Activated T-cell treated with anti-CD3 and anti-CD28 coated beads for 1 hour (primary cell): ENCODE data around the gene DCAF4.
A peak's percentile ranks its signal among the peaks of the same experiment; 100 is the strongest.
"Not testable (repeated sequence)": the region's sequence is repeated elsewhere in the genome, so short reads cannot be mapped to it uniquely, and the experiment has no call there.

Experiments used
- DNase-seq: peaks from one replicate; pipeline ENCODE4 v3.0.0-alpha.2; 2020; ENCODE audit warnings: low read depth

DCAF4 gene

DNA sequence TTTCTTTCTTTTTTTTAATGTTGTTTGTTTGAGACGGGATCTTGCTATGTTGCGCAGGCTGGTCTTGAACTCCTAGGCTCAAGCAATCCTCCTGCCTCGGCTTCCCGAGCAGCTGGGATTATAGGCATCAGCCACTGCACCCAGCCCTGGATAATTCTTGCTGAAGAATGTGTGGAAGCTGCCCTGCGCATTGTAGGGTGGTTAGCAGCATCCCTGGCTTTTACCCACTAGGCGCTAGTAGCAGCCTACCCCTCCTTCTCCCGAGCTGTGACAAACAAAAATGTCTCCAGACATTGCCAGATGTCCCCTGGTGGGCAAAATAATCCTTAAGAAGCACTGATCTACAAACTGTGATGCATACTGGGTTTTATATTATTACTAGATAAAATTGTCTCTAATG is 6.6 kb downstream of the DCAF4 start:
- DNase-seq = no peak

DNA sequence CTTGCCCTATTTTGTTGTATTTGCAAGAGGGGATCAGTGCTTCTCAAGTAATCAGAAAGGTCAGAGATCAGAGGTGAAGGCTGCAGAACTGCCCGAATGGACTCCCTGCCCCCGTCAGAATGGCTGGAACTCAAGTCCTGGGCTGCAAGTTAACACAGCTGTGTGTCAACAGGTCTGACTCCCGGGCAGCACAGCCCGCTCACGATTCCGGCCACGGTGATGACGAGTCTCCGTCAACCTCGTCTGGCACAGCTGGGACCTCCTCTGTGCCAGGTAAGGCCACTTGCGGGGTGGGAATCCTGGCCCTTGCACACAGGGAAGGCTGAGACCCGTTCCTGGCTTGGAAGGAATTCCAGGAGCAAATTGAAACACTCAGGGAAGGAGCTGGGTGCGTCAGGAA is 13.4 kb downstream of the DCAF4 start:
- DNase-seq = no peak

- no peak for DNase-seq
These were observed 15.2 kb downstream of the DCAF4 start for GRCh38 chr14:72941286-72941985.

- no peak for DNase-seq
These were observed 16.7 kb downstream of the DCAF4 start for GRCh38 chr14:72942934-72943333.

- no peak for DNase-seq
These were observed 17.7 kb downstream of the DCAF4 start for GRCh38 chr14:72943876-72944430.

GRCh38 chr14:72945356-72946027 is 19.2 kb downstream of the DCAF4 start:
- no peak for DNase-seq

GRCh38 chr14:72946491-72946890 is 20.2 kb downstream of the DCAF4 start:
- no peak for DNase-seq

DNA sequence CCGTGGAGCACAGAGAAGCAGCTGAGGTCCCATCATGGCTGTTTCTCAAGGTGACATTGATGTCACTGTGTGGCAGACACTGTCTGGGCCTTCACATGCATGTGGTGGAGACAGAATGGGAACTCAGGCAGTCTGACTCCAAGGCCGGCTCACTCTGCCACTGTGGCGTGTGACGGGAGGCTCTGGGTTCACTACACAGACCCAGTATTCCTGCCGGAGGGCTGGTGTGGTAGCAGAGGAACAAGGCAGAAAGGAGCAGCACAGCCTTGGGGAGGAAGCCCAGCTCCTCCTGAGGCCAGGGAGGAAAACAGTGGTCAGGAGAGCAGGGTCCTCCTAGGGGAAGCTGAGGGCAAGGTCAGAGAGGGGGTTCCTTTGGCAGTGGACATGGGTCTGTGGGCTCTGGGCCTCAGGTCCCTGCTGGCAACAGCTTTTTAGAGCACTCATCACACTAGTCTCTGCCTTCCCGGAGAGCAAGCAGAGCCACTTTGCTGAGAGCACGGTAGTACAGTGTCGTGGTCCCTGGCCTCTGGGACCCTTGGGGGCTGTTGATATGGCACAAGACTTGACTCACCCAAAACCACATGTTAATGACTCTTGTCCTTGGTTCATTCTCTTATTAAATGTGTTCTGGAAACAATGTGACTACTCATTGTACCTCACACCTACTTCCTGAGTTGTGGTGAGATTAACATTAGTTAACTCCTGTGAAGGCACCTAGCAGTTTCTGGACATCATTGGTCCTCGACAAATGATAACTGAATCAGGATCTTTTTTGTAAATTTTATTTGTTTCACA is 21.3 kb downstream of the DCAF4 start:
- no peak for DNase-seq

GRCh38 chr14:72948481-72949138 is 22.3 kb downstream of the DCAF4 start:
- DNase-seq = peak; percentile 63

- no peak for DNase-seq
These were observed 25.9 kb downstream of the DCAF4 start for GRCh38 chr14:72952171-72952570.

- DNase-seq = not testable (repeated sequence)
These were observed 30.5 kb downstream of the DCAF4 start for GRCh38 chr14:72956741-72957140.

DNA sequence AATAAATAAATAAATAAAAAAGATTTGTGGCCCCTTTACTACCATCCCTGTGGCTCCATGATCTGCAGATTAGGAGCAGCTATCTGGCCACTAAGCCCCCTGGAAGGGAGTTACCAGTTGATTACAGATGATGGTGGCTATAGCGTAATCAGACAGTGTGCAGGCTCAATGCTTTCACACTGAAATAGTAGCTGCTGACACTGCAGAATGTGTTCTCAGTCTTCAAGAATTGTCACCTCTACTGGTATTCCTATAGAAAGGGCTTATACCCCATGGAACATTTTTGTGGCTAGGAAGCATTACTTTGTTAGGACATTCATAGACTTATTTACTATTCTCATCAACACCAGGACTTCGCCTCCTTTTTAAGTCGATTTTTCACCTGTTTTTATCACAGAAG is 30.9 kb downstream of the DCAF4 start:
- no peak for DNase-seq

DNA sequence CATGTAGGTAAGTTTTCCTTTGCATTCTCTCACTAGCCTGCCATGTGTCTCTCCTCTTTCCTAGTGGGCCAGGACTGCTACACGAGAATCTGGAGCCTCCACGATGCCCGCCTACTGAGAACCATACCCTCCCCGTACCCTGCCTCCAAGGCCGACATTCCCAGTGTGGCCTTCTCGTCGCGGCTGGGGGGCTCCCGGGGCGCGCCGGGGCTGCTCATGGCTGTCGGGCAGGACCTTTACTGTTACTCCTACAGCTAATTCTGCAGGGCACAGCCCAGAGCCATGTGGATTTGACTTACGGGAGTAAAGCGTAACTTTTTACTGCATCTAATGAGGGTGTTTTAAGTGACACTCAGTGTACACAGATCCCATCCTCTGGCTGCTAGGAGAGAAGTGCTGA is 32.3 kb downstream of the DCAF4 start:
- DNase-seq = no peak

GRCh38 chr14:72961016-72961415 is 34.8 kb downstream of the DCAF4 start:
- DNase-seq = not testable (repeated sequence)

- no peak for DNase-seq
These were observed 35.5 kb downstream of the DCAF4 start for GRCh38 chr14:72961579-72962335.

DNA sequence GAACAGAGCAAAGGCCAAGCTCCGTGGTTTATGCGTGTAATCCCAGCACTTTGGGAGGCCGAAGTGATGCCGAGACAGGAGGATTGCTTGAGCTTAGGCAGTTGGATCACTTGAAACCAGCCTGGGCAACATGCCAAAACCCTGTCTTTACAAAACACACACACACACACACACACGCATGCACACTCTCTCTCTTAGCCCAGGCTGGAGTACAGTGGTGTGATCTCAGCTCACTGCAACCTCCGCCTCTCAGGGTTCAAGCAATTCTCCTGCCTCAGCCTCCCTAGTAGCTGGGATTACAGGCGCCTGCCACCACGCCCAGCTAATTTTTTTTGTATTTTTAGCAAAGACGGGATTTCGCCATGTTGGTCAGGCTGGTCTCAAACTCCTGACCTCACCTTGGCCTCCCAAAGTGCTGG is 36.1 kb downstream of the DCAF4 start:
- not testable (repeated sequence) for DNase-seq

- DNase-seq = no peak
These were observed 36.6 kb downstream of the DCAF4 start for GRCh38 chr14:72962829-72963312.

DNA sequence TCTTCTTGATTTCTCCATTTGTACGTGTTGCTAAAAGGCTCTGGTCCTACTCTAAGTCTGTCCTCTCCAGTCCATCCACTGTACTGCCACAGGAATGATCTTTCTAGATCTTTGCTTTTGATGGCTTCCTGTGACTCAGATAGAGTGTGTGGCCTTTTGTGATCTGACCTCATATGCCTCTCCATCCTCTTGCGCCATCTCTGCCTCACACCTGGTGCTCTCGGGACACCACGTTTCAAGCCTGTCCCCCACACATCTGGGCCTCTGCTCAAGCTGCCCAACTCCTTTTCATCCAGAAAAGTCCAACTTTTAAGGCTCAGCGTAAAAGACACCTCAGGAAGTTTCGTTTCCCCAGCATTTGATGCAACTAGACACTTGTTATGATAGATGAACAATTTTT is 39.0 kb downstream of the DCAF4 start:
- DNase-seq = no peak

- no peak for DNase-seq
These were observed 39.8 kb downstream of the DCAF4 start for GRCh38 chr14:72966038-72966437.

- no peak for DNase-seq
These were observed 42.1 kb downstream of the DCAF4 start for GRCh38 chr14:72968316-72968715.

GRCh38 chr14:72970058-72970630 is 43.9 kb downstream of the DCAF4 start:
- no peak for DNase-seq
